Measurements from ENCODE around the gene PDZRN3.
A peak's percentile ranks its signal among the peaks of the same experiment; 100 is the strongest.

Gene PDZRN3

GRCh38 chr3:73448041-73448440 is 176.7 kb downstream of the PDZRN3 start:
- no peak for FAIRE-seq

- FAIRE-seq = no peak
Observed at GRCh38 chr3:73447111-73447510, 177.6 kb downstream of the PDZRN3 start.

GRCh38 chr3:73446467-73447110 is 178.2 kb downstream of the PDZRN3 start:
- no peak for FAIRE-seq

- no peak for FAIRE-seq
Observed at GRCh38 chr3:73442886-73443285, 181.9 kb downstream of the PDZRN3 start.

GRCh38 chr3:73442152-73442551 is 182.6 kb downstream of the PDZRN3 start:
- no peak for FAIRE-seq

- FAIRE-seq = no peak
Observed at GRCh38 chr3:73437828-73438227, 186.9 kb downstream of the PDZRN3 start.

- no peak for FAIRE-seq
Observed at GRCh38 chr3:73435055-73435454, 189.7 kb downstream of the PDZRN3 start.

- FAIRE-seq = no peak
Observed at GRCh38 chr3:73433687-73434086, 191.1 kb downstream of the PDZRN3 start.

- no peak for FAIRE-seq
Observed at GRCh38 chr3:73433079-73433478, 191.7 kb downstream of the PDZRN3 start.

- no peak for FAIRE-seq
Observed at GRCh38 chr3:73432706-73433032, 192.1 kb downstream of the PDZRN3 start.

GRCh38 chr3:73432023-73432705 is 192.6 kb downstream of the PDZRN3 start:
- peak; percentile 5 for FAIRE-seq

GRCh38 chr3:73431183-73431900 is 193.4 kb downstream of the PDZRN3 start:
- no peak for FAIRE-seq

- FAIRE-seq = no peak
Observed at GRCh38 chr3:73427048-73427706, 197.6 kb downstream of the PDZRN3 start.

GRCh38 chr3:73426606-73427005 is 198.1 kb downstream of the PDZRN3 start:
- no peak for FAIRE-seq

- FAIRE-seq = no peak
Observed at GRCh38 chr3:73423116-73423515, 201.6 kb downstream of the PDZRN3 start.

- FAIRE-seq = no peak
Observed at GRCh38 chr3:73422571-73422970, 202.2 kb downstream of the PDZRN3 start.

GRCh38 chr3:73419942-73420341 is 204.8 kb downstream of the PDZRN3 start:
- no peak for FAIRE-seq

- FAIRE-seq = no peak
Observed at GRCh38 chr3:73419179-73419803, 205.4 kb downstream of the PDZRN3 start.

GRCh38 chr3:73418681-73419080 is 206.1 kb downstream of the PDZRN3 start:
- FAIRE-seq = no peak

GRCh38 chr3:73415118-73415517 is 209.6 kb downstream of the PDZRN3 start:
- no peak for FAIRE-seq

- FAIRE-seq = no peak
Observed at GRCh38 chr3:73413619-73414018, 211.1 kb downstream of the PDZRN3 start.

- no peak for FAIRE-seq
Observed at GRCh38 chr3:73411993-73412392, 212.7 kb downstream of the PDZRN3 start.

- no peak for FAIRE-seq
Observed at GRCh38 chr3:73411545-73411944, 213.2 kb downstream of the PDZRN3 start.
